ENCODE results near the gene MUC4.

The MUC4 gene

GRCh38 chr3:195811756-195812155 is at the start of gene MUC4:
Gene MUC4, minus strand, starts transcription at chr3:195811929. Its CDS starts 112 bp downstream, at chr3:195811817.
- no peak for DNase-seq

- DNase-seq, result no peak
These were observed 48.7 kb upstream of the MUC4 start for GRCh38 chr3:195860456-195860855.

- no peak for DNase-seq
These were observed 48.2 kb upstream of the MUC4 start for GRCh38 chr3:195859846-195860411.

GRCh38 chr3:195859061-195859845 is 47.5 kb upstream of the MUC4 start:
- peak; percentile 84 for DNase-seq

GRCh38 chr3:195856410-195857084 is 44.8 kb upstream of the MUC4 start:
- DNase-seq, result no peak

GRCh38 chr3:195855471-195856409 is 44.0 kb upstream of the MUC4 start:
- no peak for DNase-seq

- DNase-seq, result no peak
These were observed 43.0 kb upstream of the MUC4 start for GRCh38 chr3:195854628-195855294.

- no peak for DNase-seq
These were observed 42.3 kb upstream of the MUC4 start for GRCh38 chr3:195853996-195854395.

- DNase-seq, result no peak
These were observed 41.3 kb upstream of the MUC4 start for GRCh38 chr3:195853036-195853435.

- peak; percentile 77 for DNase-seq
These were observed 39.3 kb upstream of the MUC4 start for GRCh38 chr3:195850857-195851543.

- no peak for DNase-seq
These were observed 37.8 kb upstream of the MUC4 start for GRCh38 chr3:195849322-195850074.

- DNase-seq, result no peak
These were observed 35.6 kb upstream of the MUC4 start for GRCh38 chr3:195847055-195847950.

- no peak for DNase-seq
These were observed 33.8 kb upstream of the MUC4 start for GRCh38 chr3:195845483-195845882.

- DNase-seq, result no peak
These were observed 33.0 kb upstream of the MUC4 start for GRCh38 chr3:195844671-195845218.

GRCh38 chr3:195839260-195840010 is 27.7 kb upstream of the MUC4 start:
- no peak for DNase-seq

- no peak for DNase-seq
These were observed 27.0 kb upstream of the MUC4 start for GRCh38 chr3:195838714-195839113.

GRCh38 chr3:195836476-195837135 is 24.9 kb upstream of the MUC4 start:
- no peak for DNase-seq

GRCh38 chr3:195835791-195836190 is 24.1 kb upstream of the MUC4 start:
- DNase-seq, result no peak
